Measurements from ENCODE around the gene ABCC10.
A peak's percentile ranks its signal among the peaks of the same experiment; 100 is the strongest.

ABCC10 gene

DNA sequence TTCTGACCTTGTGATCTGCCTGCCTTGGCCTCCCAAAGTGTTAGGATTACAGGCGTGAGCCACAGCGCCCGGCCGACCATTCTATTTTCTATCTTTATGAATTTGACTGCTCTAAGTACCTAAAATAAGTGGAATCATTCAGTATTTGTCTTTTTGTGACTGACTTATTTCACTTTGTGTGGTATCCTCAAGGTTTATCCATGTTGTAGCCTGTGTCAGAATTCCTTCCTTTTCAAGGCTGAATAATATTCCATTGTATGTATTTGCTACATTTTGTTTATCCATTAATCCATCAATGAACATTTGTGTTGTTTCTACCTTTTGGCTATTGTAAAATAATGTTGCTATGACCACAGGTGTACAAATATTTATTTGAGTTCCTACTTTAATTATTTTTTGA is 45.2 kb downstream of the ABCC10 start:
- TF ChIP-seq, protein P1, sequence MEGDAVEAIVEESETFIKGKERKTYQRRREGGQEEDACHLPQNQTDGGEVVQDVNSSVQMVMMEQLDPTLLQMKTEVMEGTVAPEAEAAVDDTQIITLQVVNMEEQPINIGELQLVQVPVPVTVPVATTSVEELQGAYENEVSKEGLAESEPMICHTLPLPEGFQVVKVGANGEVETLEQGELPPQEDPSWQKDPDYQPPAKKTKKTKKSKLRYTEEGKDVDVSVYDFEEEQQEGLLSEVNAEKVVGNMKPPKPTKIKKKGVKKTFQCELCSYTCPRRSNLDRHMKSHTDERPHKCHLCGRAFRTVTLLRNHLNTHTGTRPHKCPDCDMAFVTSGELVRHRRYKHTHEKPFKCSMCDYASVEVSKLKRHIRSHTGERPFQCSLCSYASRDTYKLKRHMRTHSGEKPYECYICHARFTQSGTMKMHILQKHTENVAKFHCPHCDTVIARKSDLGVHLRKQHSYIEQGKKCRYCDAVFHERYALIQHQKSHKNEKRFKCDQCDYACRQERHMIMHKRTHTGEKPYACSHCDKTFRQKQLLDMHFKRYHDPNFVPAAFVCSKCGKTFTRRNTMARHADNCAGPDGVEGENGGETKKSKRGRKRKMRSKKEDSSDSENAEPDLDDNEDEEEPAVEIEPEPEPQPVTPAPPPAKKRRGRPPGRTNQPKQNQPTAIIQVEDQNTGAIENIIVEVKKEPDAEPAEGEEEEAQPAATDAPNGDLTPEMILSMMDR (IDR thresholded peaks at IDR 0.05; ENCODE audit: borderline replicate concordance, insufficient read depth, low read depth, low read length): no peak
- no peak overlapping the region for H3K4me3 ChIP-seq (ENCODE audit: low read depth, low read length)

DNA sequence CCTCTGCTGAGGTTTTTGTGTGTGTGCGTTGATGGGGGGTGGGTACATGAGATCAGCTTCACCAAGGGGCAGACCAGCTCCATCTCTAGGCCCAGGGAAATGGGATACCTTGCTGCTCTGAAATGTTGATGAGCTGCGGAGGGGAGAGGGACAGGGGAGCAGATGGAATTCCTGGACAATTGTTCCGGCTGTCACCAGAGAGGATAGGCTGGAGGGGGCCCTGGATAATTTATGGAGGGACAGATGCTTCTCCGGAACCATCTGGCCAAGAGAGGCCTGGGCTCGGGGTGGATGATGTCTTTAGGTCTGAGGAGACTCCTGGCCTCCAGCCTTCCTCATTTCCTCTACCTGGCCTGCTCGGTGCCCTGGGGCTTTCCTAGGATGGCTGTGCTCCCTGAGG is 48.2 kb downstream of the ABCC10 start:
- TF ChIP-seq, protein P1 (IDR thresholded peaks at IDR 0.05; ENCODE audit: borderline replicate concordance, insufficient read depth, low read depth, low read length): no peak
- no peak overlapping the region for H3K4me3 ChIP-seq (ENCODE audit: low read depth, low read length)

DNA sequence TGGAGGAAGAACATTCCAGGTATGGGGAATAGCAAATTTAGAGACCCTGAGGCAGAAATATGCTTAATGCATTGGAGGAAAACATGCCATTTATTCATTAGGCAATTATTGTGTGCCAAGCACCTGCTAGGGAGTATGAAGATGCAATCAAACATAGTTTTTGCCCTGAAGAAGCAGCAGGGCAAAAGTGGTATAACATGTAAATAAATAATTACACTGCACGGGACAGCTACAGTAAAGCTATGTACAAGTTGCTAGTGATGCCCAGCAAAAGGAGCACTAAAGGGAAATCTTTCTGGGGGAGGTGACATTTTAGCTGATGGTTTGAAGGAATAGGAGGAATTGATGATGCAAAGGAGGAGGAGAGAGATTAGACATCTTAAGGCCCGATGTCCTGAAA is 49.4 kb downstream of the ABCC10 start:
- H3K4me3 ChIP-seq (ENCODE audit: low read depth, low read length): no peak overlapping the region
- TF ChIP-seq, protein P1 (IDR thresholded peaks at IDR 0.05; ENCODE audit: borderline replicate concordance, insufficient read depth, low read depth, low read length): no peak

DNA sequence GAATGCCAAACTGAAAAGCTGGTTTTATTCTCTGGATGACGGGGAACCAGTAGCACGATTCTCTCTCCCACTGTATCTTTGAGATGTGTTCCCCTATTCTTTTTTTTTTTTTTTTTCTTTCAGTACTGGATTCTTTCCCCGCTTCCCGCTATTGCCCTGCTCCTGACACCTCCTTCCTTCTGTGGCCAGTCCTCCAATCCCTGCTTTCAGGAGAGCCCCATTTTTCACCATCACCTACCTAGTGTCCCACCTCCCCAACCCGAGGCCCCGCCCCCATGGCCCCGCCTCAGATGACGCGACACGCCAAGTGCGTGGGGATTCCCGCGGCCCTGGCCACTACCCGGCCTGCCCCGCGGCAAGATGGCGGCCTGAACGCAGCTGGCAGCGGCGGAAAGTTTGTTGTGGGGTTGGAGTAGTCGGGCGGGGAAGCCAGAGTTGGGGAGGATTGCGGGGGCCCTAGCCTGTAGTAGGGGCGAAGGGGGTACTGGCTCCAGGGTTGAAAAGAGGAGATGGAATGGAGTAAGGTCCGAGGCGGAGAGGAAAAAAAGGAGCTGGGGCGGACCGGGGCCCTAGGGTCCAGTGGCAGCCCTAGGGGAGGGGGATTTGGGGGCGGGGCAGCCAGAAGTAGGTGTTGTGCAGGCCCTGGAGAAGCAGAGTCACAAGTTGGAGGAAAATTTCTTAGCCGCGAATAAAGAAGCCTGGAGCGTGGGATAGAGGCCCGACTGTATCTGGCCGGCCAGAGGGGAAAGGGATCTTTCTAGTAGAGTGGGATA is 50.1 kb downstream of the ABCC10 start, which contains the start of gene TJAP1:
TSS of gene TJAP1 (plus strand) at position 336 of the 773 bp plus-strand sequence. CDS start 21,432 bp downstream, outside the sequence.
- TF ChIP-seq, protein P1 (IDR thresholded peaks at IDR 0.05; ENCODE audit: borderline replicate concordance, insufficient read depth, low read depth, low read length): no peak
- H3K4me3 ChIP-seq (ENCODE audit: low read depth, low read length): peak within 1 kb of the TSS; percentile 58

GRCh38 chr6:43478008-43478372 is 50.6 kb downstream of the ABCC10 start:
- TF ChIP-seq, protein P1 (IDR thresholded peaks at IDR 0.05; ENCODE audit: borderline replicate concordance, insufficient read depth, low read depth, low read length): no peak
- H3K4me3 ChIP-seq (ENCODE audit: low read depth, low read length): peak overlapping the region; percentile 58

GRCh38 chr6:43481075-43481474 is 53.7 kb downstream of the ABCC10 start:
- TF ChIP-seq, protein P1 (IDR thresholded peaks at IDR 0.05; ENCODE audit: borderline replicate concordance, insufficient read depth, low read depth, low read length): no peak
- H3K4me3 ChIP-seq (ENCODE audit: low read depth, low read length): no peak overlapping the region

GRCh38 chr6:43481591-43482236 is 54.4 kb downstream of the ABCC10 start:
- TF ChIP-seq, protein P1 (IDR thresholded peaks at IDR 0.05; ENCODE audit: borderline replicate concordance, insufficient read depth, low read depth, low read length): no peak
- H3K4me3 ChIP-seq (ENCODE audit: low read depth, low read length): no peak overlapping the region
